ENCODE measurements around the gene EPS15.
A peak's percentile ranks its signal among the peaks of the same experiment; 100 is the strongest.
"Not testable (repeated sequence)": the region's sequence is repeated elsewhere in the genome, so short reads cannot be mapped to it uniquely, and the experiment has no call there.

The EPS15 gene

DNA sequence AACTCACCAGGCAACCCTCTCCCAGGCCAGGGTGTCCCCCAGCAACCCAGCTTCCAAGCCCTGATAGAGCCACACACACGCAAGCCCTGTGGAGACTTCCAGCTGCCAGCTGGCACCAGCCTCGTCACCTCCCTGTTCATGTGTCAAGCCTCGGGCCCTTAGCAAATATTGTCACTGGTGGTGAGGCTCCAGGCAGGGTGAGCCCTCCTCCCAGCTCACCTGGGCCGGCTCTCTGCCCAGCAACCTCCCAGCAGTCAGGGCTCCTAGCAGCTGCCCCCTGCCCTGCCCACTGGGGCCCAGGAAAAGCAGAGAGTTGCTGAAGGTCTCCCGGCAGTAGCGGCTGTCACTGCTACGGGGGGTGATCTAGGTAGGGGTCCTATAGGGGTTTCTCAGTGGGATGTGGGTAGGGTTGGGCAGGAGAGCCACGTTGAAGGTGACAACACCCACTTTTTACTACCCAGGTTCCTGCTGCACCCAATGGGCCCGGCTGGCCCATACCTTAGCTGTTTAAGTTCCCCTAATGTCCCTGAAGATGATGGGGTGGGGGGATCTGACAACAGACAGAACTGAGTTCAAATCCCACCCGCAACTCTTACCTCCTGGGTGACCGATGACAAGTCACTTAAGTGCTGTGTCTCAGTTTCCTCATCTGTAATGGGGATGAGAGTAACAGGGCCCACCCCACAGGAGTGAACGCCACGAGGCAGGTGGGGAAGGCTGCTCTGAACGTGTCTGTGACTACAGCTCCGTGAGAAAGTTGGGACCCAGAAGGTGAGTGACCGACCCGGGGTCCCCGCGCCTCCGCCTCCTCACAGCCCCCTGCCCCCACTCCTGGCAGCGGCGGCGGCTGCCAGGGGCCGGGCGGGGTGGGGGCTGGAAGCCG is 189.4 kb downstream of the EPS15 start:
- DNase-seq, result peak; percentile 14

GRCh38 chr1:51328926-51329325 is 190.1 kb downstream of the EPS15 start:
- DNase-seq, result no peak

DNA sequence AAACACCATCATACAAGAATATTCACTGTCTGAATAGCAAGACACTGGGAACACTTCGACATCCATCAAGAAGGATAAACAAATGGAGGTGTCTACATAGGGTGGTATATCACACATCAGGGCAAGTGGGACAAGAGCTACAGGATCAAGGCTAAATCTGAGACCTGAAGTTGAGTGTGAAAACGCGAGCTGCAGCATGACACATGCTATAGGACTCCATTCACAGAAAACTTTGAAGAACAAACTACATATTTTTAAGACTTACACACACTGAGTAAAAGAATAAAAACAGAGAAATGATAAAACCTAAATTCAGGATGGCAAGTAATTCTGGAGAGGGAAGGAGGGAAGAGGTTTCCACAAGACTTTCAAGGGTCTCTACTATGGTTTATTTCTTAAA is 190.8 kb downstream of the EPS15 start:
- no peak for DNase-seq

DNA sequence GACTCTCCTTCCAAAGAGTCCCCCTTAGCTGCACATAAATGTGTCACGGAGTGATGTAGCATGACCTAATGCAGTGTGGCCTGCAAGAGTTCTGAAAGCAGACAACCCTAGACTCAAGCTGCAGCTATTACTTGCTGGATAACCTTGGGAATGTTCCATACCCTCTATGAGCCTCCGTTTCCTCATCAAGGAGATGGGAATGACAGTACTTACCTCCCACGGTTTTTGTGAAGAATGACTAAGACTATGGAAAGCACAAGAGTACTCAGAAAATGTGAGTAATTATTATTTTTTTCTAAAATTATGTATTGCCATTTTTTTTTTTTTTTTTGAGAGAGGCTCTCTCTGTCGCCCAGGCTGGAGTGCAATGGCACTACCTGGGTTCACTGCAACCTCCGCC is 191.7 kb downstream of the EPS15 start:
- DNase-seq, result no peak

DNA sequence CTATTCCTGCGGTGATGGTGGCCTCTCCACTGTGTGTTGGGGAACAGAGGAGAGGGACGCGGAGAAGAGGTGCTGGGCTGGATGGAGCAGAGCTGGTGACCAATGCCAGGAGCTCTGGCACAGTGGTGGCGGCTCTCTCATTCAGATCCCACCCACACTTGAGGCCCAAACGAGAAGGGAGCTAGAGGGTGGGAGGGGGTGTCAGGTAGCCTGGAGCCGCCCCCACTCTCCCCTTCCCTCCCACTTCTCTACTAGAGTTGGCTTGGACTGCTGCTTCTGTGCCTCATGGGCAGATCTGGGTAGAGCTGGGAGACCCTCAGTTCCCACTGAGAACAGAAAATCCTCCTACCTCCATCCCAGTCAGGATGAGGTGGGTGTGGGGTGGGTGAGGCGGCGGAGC is 192.2 kb downstream of the EPS15 start:
- no peak for DNase-seq

GRCh38 chr1:51325878-51326755 is 192.9 kb downstream of the EPS15 start:
- no peak for DNase-seq

DNA sequence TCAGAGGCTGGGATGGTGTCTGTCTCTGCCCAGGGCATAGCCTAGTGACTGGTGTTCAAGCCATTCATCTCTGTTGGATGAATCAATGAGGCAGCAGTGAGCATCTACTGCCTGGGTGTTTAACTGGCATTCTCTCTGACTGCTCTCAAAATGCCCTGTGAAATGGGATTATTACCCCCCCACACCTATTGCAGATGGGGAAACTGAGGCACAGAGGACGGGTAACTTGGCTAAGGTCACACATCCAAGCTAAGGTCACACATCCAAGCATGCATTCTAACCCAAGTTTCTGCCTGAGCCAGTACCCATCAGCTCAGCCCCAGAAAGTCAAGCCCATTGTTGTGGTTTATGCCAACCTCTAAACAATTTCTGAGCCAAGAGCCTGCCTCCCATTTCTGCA is 193.7 kb downstream of the EPS15 start:
- DNase-seq, result no peak

DNA sequence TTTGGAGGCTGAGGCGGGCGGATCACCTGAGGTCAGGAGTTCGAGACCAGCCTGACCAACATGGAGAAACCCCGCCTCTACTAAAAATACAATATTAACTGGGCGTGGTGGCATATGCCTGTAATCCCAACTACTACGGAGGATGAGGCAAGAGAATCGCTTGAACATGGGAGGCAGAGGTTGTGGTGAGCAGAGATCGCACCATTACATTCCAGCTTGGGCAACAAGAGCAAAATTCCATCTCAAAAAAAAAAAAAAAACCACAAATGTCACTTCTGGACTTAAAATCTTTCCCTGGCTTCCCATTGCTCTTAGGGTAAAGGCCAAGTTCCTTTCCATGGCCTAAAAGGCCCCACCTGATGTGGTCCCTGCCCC is 194.1 kb downstream of the EPS15 start:
- DNase-seq, result not testable (repeated sequence)

GRCh38 chr1:51324251-51325010 is 194.6 kb downstream of the EPS15 start:
- DNase-seq, result no peak

DNA sequence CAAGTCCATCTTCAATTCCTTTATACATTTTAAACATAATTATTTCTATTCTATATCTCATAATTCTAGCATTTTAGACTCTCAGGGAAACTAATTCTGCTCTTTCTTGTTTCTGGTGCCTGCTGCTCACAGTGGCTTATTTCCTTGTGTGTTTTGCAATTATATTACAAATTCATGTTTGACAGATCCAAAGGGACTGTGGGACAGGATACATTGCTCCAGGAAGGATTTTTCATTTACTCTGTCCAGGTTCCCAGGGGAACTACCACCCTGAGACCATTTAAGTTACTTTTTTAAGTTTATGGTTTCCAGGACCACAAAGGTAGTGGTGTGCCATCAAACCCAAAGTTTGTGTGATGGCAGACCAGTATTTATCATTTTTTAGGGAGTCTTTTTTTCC is 195.3 kb downstream of the EPS15 start:
- DNase-seq, result no peak

DNA sequence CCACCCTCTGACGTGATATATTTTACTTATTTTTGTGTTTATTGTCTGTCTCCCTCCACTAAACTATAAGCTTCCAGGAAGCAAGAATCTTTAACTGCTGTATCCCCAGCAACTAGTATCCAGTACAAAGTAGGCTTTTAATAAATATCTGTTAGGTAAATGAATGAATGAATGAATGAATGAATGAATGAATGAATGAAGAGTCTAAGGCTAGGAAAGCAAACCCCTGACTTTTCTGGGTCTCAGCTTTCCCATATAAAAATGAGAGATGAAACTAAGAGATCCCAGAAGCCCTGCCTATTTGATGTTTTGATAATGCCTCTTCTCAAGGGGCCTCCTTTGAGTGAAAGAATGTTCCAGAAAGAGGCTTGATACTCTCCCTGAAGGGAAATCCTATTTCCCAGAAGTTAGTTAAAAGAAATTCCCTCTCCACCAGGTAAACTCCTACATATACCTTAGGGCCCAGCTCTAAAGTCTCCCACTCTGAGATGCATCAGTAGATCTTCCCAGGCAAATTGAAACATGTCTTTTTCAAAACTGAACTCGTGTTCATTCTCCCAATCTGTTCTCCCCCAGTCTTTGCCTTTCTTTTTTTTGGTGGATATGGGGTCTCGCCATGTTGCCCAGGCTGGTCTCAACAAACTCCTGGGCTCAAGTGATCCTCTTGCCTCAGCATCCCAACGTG is 196.5 kb downstream of the EPS15 start:
- no peak for DNase-seq

DNA sequence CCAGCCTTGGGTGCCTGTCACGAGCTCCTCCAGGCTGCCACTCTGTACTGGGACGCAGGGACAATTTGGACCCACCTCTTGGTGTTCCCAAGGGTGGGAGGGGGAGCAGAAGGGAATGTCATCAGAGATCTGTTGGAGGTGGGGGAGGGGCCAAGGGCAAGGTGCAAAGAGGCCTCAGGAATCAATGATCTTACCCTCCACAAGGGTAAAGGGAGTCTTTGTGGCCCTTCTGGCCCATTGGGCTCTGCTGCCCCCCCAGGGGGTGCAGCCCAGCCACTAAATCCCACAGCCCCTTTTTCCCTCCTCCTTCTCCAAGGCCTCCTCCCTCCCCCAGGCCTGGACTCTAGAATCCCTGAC is 197.2 kb downstream of the EPS15 start:
- DNase-seq, result no peak

DNA sequence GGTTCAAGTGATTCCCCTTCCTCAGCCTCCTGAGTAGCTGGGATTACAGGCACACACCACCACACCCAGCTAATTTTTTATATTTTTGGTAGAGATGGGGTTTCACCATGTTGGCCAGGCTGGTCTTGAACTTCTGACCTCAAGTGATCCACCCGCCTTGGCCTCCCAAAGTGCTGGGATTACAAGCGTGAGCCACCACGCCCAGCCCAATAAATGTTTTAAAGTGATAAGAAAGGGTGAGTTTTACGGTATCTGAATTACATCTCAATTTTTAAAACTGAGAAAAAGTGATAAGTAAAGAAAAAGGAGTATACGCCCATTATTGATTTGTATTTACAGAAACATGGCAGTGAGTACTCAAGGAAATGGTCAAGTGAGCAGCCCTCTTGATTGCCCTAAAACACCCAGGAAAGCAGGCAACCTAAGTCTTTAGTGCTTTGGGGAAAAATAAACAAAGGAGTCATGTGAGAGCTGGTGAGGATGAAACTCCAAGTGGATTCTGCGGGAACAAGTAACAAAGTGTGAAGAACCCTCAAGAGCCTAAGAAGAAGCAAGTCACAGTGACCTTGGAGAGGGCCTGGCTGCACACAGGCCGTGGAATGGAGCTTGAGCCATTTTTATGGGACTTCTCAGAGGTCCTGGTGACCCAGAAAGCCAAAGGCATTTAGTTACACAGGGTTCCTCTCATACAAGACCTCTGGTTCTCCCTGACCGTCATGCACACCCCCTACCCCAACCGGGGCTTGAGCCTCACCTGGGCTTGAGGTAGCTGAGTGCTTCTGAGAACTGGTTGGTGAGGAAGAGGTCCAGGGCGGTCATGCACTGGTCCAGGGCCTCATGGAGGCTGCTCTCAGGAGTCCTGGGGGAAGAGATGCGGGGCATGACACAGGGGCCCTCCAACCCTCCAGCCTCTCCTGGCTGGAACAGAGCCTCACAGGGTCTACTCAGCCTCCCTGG is 197.8 kb downstream of the EPS15 start:
- DNase-seq, result no peak

DNA sequence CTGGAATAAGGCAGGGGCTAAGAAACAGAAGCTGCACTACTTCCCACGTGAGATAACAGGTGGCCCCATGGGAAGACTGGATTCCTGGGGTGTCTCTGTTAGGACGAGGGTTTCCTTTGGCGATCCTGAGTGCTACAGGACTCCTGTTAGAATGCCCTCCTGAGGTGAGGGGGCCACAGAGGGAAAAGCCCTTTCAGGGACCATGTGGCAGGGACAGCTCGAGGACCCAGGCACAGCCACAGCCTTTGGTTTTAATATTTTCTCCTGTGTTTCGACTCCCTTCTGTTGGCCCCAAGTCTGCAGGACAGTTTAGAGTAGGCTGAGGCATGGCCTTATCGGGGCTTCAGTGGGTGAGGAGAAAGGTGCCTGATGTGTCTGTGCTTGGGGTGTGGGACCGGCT is 201.3 kb downstream of the EPS15 start:
- DNase-seq, result no peak

GRCh38 chr1:51316846-51317120 is 202.3 kb downstream of the EPS15 start:
- DNase-seq, result no peak

GRCh38 chr1:51316113-51316845 is 202.8 kb downstream of the EPS15 start:
- DNase-seq, result no peak

- no peak for DNase-seq
These were observed 204.1 kb downstream of the EPS15 start for GRCh38 chr1:51314974-51315373.

DNA sequence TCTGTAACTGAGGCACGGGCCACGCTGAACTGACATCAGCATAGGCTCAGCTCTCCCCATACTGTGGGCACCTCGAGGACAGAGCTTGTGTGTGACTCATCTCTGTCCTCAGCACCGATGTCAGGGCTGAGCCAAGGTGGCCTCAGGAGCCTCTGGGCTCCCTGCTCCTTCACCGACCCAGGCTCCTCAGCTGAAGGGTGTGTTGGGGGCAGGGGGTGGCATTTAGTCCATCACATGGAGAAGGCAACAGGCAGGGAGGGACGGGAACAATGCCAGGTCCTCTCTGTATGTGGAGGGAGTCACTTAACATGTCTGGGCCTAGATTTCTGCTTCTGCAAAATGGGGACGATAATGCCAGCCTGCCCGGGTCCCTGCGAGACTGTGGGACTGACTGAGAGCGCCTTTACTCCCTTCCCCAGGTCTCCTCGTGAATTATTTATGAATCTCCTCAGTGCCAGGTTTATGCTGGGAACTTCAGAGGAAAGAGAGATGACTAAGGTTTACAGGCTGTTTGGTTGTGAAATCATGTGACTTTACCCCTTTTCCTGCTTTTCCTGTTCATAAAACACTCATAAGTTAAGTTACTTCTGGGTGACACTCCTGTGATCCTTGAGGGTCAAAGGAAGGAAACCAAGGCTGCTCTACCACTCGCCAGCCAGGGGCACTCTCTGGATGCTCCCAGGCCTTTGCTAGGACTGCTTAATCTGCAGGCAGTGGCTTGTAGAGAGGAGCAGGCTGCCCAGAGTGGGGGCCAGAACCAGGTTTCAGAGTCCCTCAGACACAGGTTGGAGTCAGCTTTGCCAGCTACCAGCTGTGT is 204.9 kb downstream of the EPS15 start:
- DNase-seq, result no peak

DNA sequence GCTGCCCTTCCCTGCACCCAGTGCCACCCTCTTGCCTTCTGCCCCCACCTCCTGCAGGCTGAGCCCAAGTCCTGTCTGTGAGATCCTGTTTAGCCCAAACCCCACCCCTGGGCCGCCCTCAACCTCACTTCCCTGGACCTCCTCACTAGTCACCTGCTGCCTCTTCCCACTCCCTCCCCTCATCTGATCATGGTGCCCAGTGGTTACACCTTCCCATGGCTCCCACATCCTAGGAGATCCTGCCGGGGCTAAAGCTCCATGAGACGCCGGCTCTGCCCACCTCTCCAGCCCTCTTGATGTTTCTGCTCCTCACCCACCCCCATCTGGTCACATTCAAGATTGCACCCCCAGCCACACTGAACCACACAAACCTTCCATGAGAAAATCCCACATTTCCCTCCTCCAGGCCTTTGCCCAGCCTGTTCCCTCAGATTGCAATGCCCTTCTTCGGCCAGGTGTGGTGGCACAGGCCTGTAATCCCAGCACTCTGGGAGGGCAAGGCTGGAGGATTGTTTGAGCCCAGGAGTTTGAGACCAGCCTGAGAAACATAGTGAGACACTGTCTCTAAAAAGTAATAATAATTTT is 205.7 kb downstream of the EPS15 start:
- DNase-seq, result no peak

GRCh38 chr1:51312718-51313117 is 206.3 kb downstream of the EPS15 start:
- DNase-seq, result no peak

Measured in NCI-H748 treated with DMSO at 0.1 percent for 48 hours (cell line).